Heart right ventricle (tissue), 16 donors: Measurements from ENCODE around the gene DYDC1. TPM values are rescaled to one million over a fixed set of nuclear protein-coding genes. Genes with fewer than 3 reads are reported as not detected.

ENCODE experiments used
- ATAC-seq, 8 donors: fragments of 200-7000 bp; cut with Tn5 transposase; one replicate each; pipeline ENCODE4 v1.9.1; 2020; ENCODE audit warnings: mild to moderate bottlenecking in 8 of 8, moderate library complexity in 8 of 8, moderate number of reproducible peaks in 1 of 8
- DNase-seq, 2 donors: peaks; one replicate each; pipeline ENCODE4 v3.0.0-alpha.2; 2020
- H3K27ac ChIP-seq, 10 donors: fragments of 200-600 bp; sonication (generic) in 2 of 10; one replicate each; pipeline versions ENCODE4 v1.5.0 to v1.8.0; 2020 to 2022; ENCODE audit warnings: mild to moderate bottlenecking in 3 of 10
- H3K27me3 ChIP-seq, 7 donors: fragments of 200-600 bp; one replicate each; pipeline ENCODE4 v1.8.0; 2021 to 2022; ENCODE audit warnings: mild to moderate bottlenecking in 2 of 7
- H3K36me3 ChIP-seq, 9 donors: fragments of 200-600 bp; sonication (generic) in 1 of 9; one replicate each; pipeline versions ENCODE4 v1.5.0 to v1.8.0; 2020 to 2022; ENCODE audit warnings: mild to moderate bottlenecking in 2 of 9
- H3K4me1 ChIP-seq, 9 donors: fragments of 200-600 bp; sonication (generic) in 1 of 9; one replicate each; pipeline versions ENCODE4 v1.5.0 to v1.8.0; 2020 to 2022; ENCODE audit warnings: mild to moderate bottlenecking in 4 of 9
- H3K4me3 ChIP-seq, 10 donors: fragments of 200-600 bp; sonication (generic) in 2 of 10; one replicate each; pipeline versions ENCODE4 v1.5.0 to v1.8.0; 2020 to 2022; ENCODE audit warnings: mild to moderate bottlenecking in 7 of 10, moderate library complexity in 2 of 10
- H3K9me3 ChIP-seq, 11 donors: fragments of 200-600 bp in 10 of 11; sonication (generic) in 2 of 11; one replicate each; pipeline versions ENCODE4 v1.5.0 to v1.8.0; 2013 to 2022; ENCODE audit warnings: mild to moderate bottlenecking in 2 of 11, control low read depth in 1 of 11, moderate library complexity in 1 of 11
- WGBS, 2 donors: extraction: QIAGEN DNeasy Blood & Tissue Kit; methylation state at CpG; one replicate each; pipeline ENCODE4 v1.1.7; 2013; ENCODE audit warnings: inconsistent platforms in 1 of 2; 5-methylcytosine and 5-hydroxymethylcytosine counted together
- intact Hi-C, 10 donors: fragments of 100-400 bp; cut with DNase I; formaldehyde crosslinking; loops; one replicate each; pipeline versions ENCODE4 v1.11.1 to v1.14.2; 2022
- polyA plus RNA-seq, 2 donors: library from polyadenylated mRNA; stranded (reverse); fragments of 200-250 nt; gene quantifications; one replicate each; pipeline ENCODE4 v1.2.3, GENCODE V29; 2013
- total RNA-seq, 10 donors: library from RNA; stranded (reverse); fragmentation: NEBNext Ultra II Directional in 3 of 10; extraction: Animal tissue kit (Norgen Biotek cat#: 25700) in 3 of 10; gene quantifications; one replicate each; pipeline versions ENCODE4 v1.2.1 to v1.2.4, GENCODE V29; 2021 to 2023
- TF ChIP-seq, protein P1 (sequence below), 9 donors: fragments of 200-600 bp; sonication (generic) in 2 of 9; IDR thresholded peaks; one replicate each; pipeline versions ENCODE4 v1.5.0 to v1.8.0; 2021 to 2022; ENCODE audit warnings: antibody characterized with exemption in 9 of 9, mild to moderate bottlenecking in 5 of 9, moderate library complexity in 1 of 9
- donor health status: Arrhythmogenic right ventricular cardiomyopathy.
- donor health status: ischemic (EF 13 %, LVEDD 7.1; RV severe dilation, severe dysfunction).
- donor health status: healthy with polysubstance abuse.
- donor health status: DM: no; HTN: yes; CAD: no.
- donor health status: DM: no; HTN: no; CAD: no.
- donor health status: ischemic (EF 25% LVEDD 6.9; RV normal size, moderate dysfunction).
- donor health status: ischemic (EF 25% LVEDD 5.7; RV mildly dilated, moderate dysfunction).
- donor health status: healthy.
- donor health status: DM: yes; HTN: yes; CAD: no.
- donor health status: Ischemic cardiomyopathy.
- donor health status: ischemic (EF 35%, LVEDD 5.7; RV mildly dilated, moderate dysfunction).
- donor health status: nonischemic (EF 11% LVEDD 7.7; RV severe dilation, severe dysfunction).
- donor health status: DM: yes; HTN: yes; CAD: no.
- donor health status: PGD.
- donor health status: ischemic (EF 29% LVEDD 5.4; RV normal size, mild dysfunction).
- donor health status: nonischemic (EF 23%, LVEDD 6.1; RV moderate dilation, normal function).

DYDC1 gene
- total and polyA plus RNA-seq, 12 donors, result not detected

GRCh38 chr10:80324891-80325364 lies 31.6 kb downstream of the DYDC1 start:
- H3K4me3 ChIP-seq, result no peak overlapping the region
- no peaks in the 10 kb centered on the region for H3K4me1 ChIP-seq
- no peak for DNase-seq
- TF ChIP-seq, protein P1, sequence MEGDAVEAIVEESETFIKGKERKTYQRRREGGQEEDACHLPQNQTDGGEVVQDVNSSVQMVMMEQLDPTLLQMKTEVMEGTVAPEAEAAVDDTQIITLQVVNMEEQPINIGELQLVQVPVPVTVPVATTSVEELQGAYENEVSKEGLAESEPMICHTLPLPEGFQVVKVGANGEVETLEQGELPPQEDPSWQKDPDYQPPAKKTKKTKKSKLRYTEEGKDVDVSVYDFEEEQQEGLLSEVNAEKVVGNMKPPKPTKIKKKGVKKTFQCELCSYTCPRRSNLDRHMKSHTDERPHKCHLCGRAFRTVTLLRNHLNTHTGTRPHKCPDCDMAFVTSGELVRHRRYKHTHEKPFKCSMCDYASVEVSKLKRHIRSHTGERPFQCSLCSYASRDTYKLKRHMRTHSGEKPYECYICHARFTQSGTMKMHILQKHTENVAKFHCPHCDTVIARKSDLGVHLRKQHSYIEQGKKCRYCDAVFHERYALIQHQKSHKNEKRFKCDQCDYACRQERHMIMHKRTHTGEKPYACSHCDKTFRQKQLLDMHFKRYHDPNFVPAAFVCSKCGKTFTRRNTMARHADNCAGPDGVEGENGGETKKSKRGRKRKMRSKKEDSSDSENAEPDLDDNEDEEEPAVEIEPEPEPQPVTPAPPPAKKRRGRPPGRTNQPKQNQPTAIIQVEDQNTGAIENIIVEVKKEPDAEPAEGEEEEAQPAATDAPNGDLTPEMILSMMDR (IDR thresholded peaks at IDR 0.05), result no peak
- H3K9me3 ChIP-seq, result no peaks in the 10 kb centered on the region
- intact Hi-C loops, result no loop called here
- H3K36me3 ChIP-seq, result no peaks in the 10 kb centered on the region
- H3K27me3 ChIP-seq, result peaks cover 0 to 25% (median 8%) of the 10 kb centered on the region in 7 donors
- no peak for ATAC-seq
- no peak overlapping the region for H3K27ac ChIP-seq
- 66 to 68% methylated on average over 6 of the region's 6 CpGs for WGBS, 2 donors

DNA sequence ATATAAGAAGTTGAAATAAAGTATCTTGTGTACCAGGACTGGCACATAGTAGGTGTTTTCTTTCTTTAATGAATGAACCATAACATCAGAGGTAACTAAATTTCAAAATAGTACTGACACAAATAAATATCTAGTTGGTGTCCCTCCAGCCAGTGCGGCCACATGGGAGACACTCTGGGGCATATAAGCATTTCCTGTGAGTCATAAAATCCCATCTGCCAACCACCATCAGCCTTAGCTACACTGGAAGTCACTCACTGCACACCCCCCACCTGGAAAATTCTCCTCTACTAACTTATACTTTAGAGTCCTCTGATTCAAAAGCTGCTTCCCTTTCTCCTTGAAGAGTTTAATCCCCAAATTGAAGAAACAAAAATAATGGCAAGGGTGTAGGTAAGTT lies 32.5 kb downstream of the DYDC1 start:
- 38 to 43% methylated on average over 1 of the region's 1 CpG for WGBS, 2 donors
- H3K9me3 ChIP-seq, result no peaks in the 10 kb centered on the region
- no peak for DNase-seq
- TF ChIP-seq, protein P1 (IDR thresholded peaks at IDR 0.05), result no peak
- ATAC-seq, result no peak
- peaks cover 0 to 19% (median 6%) of the 10 kb centered on the region in 7 donors for H3K27me3 ChIP-seq
- H3K4me1 ChIP-seq, result no peaks in the 10 kb centered on the region
- intact Hi-C loops, result no loop called here
- no peak overlapping the region for H3K4me3 ChIP-seq
- H3K36me3 ChIP-seq, result no peaks in the 10 kb centered on the region
- H3K27ac ChIP-seq, result no peak overlapping the region

- Histone ChIP-seq H3K4me3 (no peak overlapping the region), H3K9me3 (no peaks in the 10 kb centered on the region), H3K4me1 (no peaks in the 10 kb centered on the region), H3K27me3 (peaks cover 0 to 14% (median 0%) of the 10 kb centered on the region in 7 donors), H3K36me3 (no peaks in the 10 kb centered on the region), H3K27ac (no peak overlapping the region)
- intact Hi-C loops, result no loop called here
- 69 to 73% methylated on average over 3 of the region's 3 CpGs for WGBS, 2 donors
- ATAC-seq (no peak), DNase-seq (no peak)
- TF ChIP-seq, protein P1 (IDR thresholded peaks at IDR 0.05), result no peak
These were observed 33.2 kb downstream of the DYDC1 start for GRCh38 chr10:80323311-80323710.

- ATAC-seq (no peak), DNase-seq (no peak)
- intact Hi-C loops, result no loop called here
- peaks cover 0 to 14% (median 0%) of the 10 kb centered on the region in 7 donors for H3K27me3 ChIP-seq
- no peak overlapping the region for H3K27ac ChIP-seq
- 70 to 72% methylated on average over 1 of the region's 1 CpG for WGBS, 2 donors
- H3K36me3 ChIP-seq, result no peaks in the 10 kb centered on the region
- TF ChIP-seq, protein P1 (IDR thresholded peaks at IDR 0.05), result no peak
- H3K4me1 ChIP-seq, result no peaks in the 10 kb centered on the region
- H3K9me3 ChIP-seq, result peaks cover 0 to under 1% (median 0%) of the 10 kb centered on the region in 11 donors
- H3K4me3 ChIP-seq, result no peak overlapping the region
These were observed 33.8 kb downstream of the DYDC1 start for GRCh38 chr10:80322711-80323110.
